ENCODE data around the gene OR2AP1.
"Not testable (repeated sequence)": the region's sequence is repeated elsewhere in the genome, so short reads cannot be mapped to it uniquely, and the experiment has no call there.

Gene OR2AP1

DNA sequence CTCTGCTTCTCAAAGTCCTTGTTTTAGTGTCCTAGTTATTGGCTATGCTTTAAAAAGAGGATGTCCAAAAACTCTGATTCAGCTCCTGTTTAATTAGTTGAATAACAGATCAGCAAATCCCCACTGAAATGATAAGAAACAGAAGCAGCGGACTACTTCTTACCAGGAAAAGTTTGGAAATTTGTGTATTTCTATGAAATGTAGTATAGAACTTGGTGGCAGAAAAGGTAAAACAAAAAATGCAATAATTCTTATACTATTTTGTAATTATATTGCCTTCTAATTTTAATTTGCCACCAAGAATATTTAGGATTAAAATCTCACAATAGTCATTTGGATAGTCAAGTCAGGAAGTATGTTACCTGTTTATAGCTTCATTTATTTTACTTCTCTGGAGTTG, at the start of gene OR2AP1:
TSS of gene OR2AP1 (plus strand) at position 301 of the 400 bp plus-strand sequence. CDS start 1,947 bp downstream, outside the sequence.
- no peak for DNase-seq (ENCODE audit: low read depth)

DNA sequence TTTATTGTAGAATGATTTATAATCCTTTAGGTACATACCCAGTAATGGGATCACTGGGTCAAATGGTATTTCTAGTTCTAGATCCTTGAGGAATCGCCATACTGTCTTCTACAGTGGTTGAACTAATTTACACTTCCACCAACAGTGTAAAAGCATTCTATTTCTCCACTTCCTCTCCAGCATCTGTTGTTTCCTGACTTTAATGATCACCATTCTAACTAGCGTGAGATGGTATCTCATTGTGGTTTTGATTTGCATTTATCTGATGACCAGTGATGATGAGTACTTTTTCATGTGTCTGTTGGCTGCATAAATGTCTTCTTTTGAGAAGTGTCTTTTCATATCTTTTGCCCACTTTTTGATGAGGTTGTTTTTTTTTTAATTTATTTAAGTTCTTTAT, 24.0 kb upstream of the OR2AP1 start:
- DNase-seq (ENCODE audit: low read depth): not testable (repeated sequence)

DNA sequence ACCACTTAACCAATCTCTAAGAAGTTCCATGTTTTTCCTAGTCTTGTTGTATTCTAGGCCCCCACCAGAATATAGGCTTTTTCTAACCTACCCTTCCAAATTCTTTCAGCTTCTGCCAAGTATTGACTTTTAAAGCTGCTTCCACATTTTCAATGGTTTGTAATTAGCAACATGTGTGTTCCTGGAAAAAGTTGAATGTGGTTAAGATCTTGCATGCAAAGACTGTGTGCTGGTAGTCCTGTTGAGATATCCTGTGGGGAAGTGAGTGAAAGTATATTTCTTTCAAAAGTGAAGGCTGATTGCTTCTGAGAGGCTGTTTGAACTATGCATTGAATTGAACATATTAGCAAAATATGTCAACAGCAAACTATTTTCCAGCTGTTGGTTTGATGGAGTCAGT, 23.5 kb upstream of the OR2AP1 start:
- no peak for DNase-seq (ENCODE audit: low read depth)

DNA sequence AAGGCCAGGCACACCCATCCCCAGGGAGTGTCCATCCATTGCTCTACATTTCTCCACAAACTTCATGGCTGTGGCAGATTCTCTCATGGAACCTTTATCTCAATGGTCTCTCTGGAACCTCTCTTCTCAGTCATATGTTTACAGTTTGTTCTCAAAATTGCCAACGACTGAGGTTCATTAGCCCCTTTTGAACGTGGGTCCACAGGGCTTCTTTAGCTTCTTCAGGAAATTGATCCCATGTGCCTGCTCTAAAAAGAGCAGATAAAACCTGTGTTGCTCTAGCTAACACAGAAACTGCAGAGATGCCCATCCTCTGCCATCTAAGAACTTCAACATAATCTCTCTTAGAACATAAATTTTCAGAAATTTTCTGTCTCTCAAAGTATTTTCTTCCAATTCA, 23.0 kb upstream of the OR2AP1 start, which contains the start of gene OR6C4:
TSS of gene OR6C4 (plus strand) at position 301 of the 400 bp plus-strand sequence. CDS start 1,625 bp downstream, outside the sequence.
- DNase-seq (ENCODE audit: low read depth): no peak

DNA sequence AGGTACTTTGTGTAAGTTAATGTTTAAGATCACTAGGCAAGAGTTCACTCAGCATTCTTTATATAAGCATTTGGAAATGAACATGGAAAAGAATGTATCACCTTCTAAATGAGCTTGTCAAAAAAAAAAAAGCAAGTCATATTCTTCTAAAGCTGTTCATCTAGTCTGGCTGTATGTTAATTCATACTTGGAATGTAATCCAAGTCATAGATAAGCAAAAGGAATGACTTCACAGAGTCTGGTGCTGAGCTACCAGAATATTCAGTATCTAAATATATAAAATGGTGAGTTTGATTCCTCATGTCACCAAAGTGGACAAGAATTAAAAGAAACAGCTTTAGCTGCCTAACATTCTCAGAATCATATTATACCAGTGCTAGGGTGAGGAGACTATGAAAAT, 18.0 kb upstream of the OR2AP1 start:
- no peak for DNase-seq (ENCODE audit: low read depth)

DNA sequence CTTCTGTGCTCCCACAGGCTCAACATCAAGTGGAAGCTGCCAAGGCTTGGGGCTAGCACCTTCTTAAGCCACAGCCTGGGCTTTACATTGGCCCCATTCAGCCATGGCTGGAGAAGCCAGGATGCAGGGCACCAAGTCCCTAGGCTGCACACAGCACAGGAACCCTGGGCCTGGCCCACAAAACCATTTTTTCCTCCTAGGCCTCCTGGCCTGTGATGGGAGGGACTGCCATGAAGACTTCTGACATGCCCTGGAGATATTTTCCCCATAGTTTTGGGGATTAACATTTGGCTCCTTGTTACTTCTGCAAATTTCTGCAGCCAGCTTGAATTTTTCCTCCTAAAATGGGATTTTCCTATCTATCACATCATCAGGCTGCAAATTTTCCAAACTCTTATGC, 2.2 kb upstream of the OR2AP1 start:
- DNase-seq (ENCODE audit: low read depth): not testable (repeated sequence)

DNA sequence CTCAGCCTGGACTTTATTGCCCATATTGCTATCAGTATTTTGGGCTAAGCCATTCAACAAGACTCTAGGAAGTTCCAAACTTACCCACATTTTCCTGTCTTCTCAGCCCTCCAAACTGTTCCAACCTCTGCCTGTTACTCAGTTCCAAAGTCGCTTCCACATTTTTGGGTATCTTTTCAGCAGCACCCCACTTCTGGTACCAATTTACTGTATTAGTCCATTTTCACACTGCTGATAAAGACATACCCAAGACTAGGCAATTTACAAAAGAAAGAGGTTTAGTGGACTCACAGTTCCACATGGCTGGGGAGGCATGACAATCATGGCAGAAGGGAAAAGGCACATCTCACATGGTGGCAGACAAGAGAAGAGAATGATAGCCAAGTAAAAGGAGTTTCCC, 1.6 kb upstream of the OR2AP1 start:
- DNase-seq (ENCODE audit: low read depth): not testable (repeated sequence)

DNA sequence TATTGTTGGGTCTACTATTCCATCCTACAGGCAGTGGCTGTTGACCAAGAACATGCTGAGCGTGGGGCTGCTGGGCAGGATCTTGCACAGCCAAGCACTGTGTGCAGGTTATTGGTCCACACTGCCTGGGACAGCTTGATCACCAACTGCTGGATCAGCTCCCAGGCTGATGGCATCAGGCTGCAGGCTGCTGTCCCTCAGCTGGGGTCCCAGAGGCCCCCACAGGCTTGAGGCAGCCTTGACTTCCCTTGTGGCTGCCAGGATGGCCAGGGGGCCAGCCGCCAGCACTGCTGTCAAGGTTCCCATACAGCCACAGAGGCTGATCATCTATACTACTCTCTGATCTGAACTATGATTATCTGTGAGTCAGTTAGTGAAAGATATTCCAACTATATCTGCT, 9.8 kb downstream of the OR2AP1 start:
- no peak for DNase-seq (ENCODE audit: low read depth)

DNA sequence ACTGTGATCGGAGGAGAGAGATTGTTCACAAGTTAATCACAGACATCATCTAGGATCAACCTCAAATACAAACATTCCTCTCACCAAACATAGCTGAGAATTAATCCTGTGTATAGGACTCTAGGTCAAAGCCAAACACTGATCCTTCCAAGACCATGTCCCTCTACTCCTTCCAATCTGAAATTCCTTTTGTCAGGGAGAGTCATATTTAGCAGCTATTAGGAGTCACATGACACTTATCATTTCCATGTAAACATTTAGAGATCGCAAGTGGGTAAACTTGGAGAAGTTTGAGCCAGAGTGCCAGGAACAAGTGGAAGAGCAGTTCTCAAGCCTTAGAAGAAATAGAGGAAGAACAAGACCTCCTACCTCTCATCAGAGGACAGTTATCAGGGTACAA, 13.5 kb downstream of the OR2AP1 start:
- DNase-seq (ENCODE audit: low read depth): no peak

DNA sequence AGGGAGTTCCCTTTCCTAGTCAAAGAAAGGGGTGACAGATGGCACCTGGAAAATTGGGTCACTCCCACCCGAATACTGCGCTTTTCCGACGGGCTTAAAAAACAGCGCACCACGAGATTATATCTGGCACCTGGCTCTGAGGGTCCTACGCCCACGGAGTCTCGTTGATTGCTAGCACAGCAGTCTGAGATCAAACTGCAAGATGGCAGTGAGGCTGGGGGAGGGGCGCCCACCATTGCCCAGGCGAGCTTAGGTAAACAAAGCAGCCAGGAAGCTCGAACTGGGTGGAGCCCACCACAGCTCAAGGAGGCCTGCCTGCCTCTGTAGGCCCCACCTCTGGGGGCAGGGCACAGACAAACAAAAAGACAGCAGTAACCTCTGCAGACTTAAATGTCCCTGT, 17.9 kb downstream of the OR2AP1 start:
- DNase-seq (ENCODE audit: low read depth): not testable (repeated sequence)

DNA sequence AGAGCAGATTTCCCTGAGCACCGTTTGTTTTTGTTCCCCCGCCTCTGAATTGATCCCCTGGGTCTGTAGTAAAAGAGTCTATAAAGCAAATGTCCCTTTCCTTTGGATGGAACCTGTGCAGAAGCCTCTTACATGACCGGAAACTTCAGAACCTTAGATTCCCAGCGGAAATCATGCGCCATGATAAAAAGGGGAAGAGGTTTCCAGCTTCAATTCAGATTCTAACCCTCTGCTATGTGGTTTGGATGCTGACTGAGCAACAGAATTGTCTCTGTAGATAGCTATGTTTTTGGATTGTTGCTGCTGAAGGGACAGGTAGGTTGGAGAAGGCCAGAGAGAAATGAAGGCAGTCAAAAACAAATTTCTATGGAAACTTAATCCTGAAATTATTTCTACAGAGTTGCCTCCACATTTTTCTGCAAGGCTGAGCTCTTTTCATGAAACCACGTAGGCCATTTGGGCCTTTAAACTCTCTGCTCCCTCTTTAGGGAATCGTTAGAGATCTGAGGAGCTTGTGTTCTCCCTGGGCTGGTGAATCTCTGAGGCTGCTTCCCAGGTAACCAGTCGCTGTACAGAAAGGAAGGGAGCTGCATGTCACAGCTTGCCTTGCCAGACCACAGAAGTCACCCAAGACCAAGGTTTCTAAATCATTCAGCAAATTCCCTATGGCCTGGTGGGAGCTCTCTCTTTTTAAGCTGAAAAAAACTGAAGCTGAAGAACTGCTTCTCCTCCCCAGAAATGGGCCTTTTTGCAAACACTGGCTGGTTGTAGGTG, 35.7 kb downstream of the OR2AP1 start:
- DNase-seq (ENCODE audit: low read depth): no peak

DNA sequence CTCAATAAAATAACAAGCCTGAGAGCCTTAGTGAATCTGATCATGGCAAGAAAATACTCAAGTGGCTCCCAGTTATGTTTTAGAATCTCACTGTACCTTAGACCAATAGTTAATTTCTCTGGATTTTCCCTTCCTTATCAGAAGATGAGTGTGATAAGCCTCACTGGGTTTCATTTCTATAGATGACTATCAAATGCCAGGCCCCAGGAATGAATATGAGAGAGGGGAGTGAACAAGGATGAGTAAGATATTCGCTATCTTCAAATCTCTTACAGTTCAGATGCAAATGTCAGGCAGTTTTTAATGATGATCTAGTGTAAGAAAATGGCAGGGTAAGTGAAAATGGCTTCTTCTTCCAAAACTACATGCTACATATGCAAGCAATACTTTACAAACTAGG, 38.3 kb downstream of the OR2AP1 start:
- no peak for DNase-seq (ENCODE audit: low read depth)

DNA sequence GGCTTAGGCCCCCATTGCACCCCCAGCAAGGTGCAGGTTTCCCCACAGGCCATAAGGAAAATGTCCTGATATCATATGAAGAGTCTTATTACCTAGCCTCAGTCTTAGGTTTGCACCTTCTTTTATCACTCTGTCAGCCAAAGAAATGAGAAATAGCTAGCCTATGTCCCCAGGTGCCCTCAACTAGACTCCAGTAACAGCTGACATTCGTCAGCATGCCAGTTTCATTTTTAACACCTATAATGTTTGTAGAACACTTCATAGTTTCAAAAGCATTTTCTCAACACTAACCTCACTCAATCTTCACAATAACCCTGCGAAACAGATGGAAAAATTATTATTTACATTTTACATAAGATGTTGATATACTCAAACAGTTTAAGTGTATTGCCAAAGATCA, 40.4 kb downstream of the OR2AP1 start:
- DNase-seq (ENCODE audit: low read depth): no peak

DNA sequence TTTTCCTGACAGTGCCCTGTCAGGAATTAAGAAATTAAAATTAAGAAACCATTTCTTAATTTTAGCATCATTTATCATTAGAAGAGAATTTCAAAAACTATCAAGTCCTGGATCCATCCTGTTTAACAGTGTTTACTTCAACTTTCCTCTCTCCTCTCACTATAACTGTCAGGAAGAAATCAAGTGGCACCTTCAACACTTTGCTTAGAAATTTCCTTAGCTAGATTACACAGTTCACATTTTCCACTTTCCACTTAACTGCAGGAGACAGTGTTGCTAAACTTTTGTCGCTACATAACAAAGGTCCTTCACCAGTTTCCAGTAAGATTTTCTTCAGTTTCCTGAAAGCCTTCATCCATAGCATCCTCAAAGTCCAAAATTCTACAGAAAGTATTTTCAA, 42.5 kb downstream of the OR2AP1 start:
- DNase-seq (ENCODE audit: low read depth): no peak

DNA sequence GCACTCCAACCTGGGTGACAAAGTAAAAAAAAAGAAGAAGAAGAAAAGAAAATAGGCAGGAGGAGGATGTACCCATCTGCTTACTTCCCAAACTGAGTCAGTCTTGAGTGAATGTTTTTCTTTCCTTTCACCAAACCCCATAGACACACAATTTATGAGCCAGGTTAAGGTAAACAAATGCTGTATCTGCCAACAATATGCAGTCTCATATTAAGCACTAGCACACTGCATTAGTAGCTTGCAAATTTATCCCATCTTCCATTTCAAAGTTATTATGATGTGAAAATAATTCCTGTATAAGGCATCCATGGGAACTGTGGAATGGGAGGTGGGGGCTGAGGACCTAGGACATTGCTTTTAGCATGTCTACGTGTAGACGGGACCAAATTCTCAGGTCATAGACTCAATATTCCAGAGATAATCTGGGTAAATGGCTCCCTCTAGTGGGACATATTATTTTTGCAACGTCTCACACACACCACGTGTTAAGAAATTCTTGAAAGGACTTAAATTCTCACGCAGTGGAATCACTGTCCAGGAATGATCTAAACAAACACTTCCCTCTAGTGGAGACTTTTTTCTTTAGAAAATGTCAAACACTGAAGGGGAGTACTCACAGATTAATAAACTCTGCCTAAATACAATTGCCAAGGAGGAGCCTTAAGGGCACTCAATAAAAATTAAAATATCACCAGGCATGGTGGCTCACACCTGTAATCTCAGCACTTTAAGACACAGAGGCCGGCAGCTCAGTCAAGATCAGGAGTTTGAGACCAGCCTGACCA, 47.3 kb downstream of the OR2AP1 start:
- peak; percentile 95 for DNase-seq (ENCODE audit: low read depth)

DNA sequence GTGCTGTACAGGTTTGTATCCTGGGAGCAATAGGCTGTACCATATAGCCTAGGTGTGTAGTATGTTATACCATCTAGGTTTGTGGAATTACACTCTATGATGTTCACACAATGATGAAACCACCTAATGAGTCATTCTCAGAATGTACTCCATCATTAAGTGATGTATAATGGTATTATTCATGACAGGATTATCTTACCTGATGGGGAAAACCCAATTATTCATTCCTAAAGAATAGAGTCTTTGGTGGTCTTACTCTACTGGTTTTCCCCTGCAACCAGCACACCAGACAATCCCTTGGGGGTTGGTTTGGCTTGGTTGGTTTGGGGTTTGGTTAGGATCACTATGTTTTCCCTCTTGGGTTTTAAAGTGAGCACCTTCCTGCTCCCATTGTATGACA, 51.8 kb downstream of the OR2AP1 start:
- peak; percentile 21 for DNase-seq (ENCODE audit: low read depth)
